GM23248 (cell line): ENCODE measurements around the gene VPS37B. TPM values are rescaled to one million over a fixed set of nuclear protein-coding genes. Genes with fewer than 3 reads are reported as not detected.

Source experiments
- DNase-seq: peaks from one replicate; pipeline ENCODE4 v3.0.0-alpha.2; 2015
- H2AFZ ChIP-seq: fragments of 200-600 bp; sonication (generic); 2 replicates; pipeline ENCODE4 v1.6.1; 2016; ENCODE audit warnings: antibody characterized with exemption
- H3F3A ChIP-seq: fragments of 200-600 bp; sonication (generic); 2 replicates; pipeline ENCODE4 v1.6.1; 2016; ENCODE audit warnings: mild to moderate bottlenecking, antibody characterized with exemption, mixed run types; ENCODE audit not compliant: insufficient read depth
- H3K27ac ChIP-seq: fragments of 200-600 bp; sonication (generic); 2 replicates; pipeline ENCODE4 v1.5.1; 2016; ENCODE audit warnings: mild to moderate bottlenecking
- H3K27me3 ChIP-seq: fragments of 200-600 bp; sonication (generic); replicated peaks from 2 replicates; pipeline ENCODE4 v1.6.1; 2016; ENCODE audit warnings: mild to moderate bottlenecking; ENCODE audit not compliant: insufficient read depth
- H3K36me3 ChIP-seq: fragments of 200-600 bp; sonication (generic); 2 replicates; pipeline ENCODE4 v1.6.1; 2016; ENCODE audit warnings: low read depth, mild to moderate bottlenecking
- H3K4me1 ChIP-seq: fragments of 200-600 bp; sonication (generic); 2 replicates; pipeline ENCODE4 v1.6.1; 2016; ENCODE audit warnings: mild to moderate bottlenecking; ENCODE audit not compliant: insufficient read depth
- H3K4me2 ChIP-seq: fragments of 200-600 bp; sonication (generic); one replicate; pipeline ENCODE4 v1.6.1; 2016; ENCODE audit warnings: mild to moderate bottlenecking; ENCODE audit not compliant: unreplicated experiment
- H3K4me3 ChIP-seq: fragments of 200-600 bp; sonication (generic); 2 replicates; pipeline ENCODE4 v1.5.1; 2016; ENCODE audit warnings: mild to moderate bottlenecking
- H3K79me2 ChIP-seq: fragments of 200-600 bp; sonication (generic); 2 replicates; pipeline ENCODE4 v1.6.1; 2016; ENCODE audit warnings: mild to moderate bottlenecking; ENCODE audit not compliant: insufficient read depth
- H3K9ac ChIP-seq: fragments of 200-600 bp; sonication (generic); 2 replicates; pipeline ENCODE4 v1.6.1; 2016; ENCODE audit warnings: mild to moderate bottlenecking
- H3K9me2 ChIP-seq: fragments of 200-600 bp; sonication (generic); 2 replicates; pipeline ENCODE4 v1.6.1; 2016; ENCODE audit warnings: mixed run types, mild to moderate bottlenecking, moderate library complexity; ENCODE audit not compliant: insufficient read depth
- H3K9me3 ChIP-seq: fragments of 200-600 bp; sonication (generic); one replicate; pipeline ENCODE4 v1.6.1; 2017; ENCODE audit warnings: low read depth
- H4K20me1 ChIP-seq: fragments of 200-600 bp; sonication (generic); 2 replicates; pipeline ENCODE4 v1.6.0; 2016; ENCODE audit not compliant: insufficient read depth
- EZH2 ChIP-seq: fragments of 200-600 bp; sonication (generic); IDR thresholded peaks from 2 replicates; pipeline ENCODE4 v1.6.1; 2018; ENCODE audit warnings: antibody characterized with exemption, mild to moderate bottlenecking; ENCODE audit not compliant: insufficient read depth, poor library complexity, severe bottlenecking
- EZH2phosphoT487 ChIP-seq: fragments of 200-600 bp; sonication (generic); IDR thresholded peaks from 2 replicates; pipeline ENCODE4 v1.6.1; 2018; ENCODE audit warnings: antibody characterized with exemption, moderate library complexity, mild to moderate bottlenecking, low read depth; ENCODE audit not compliant: insufficient read depth
- WGBS, 2 experiments: methylation state at CpG; one replicate each; pipeline ENCODE4 v1.1.6; 2015 to 2017; ENCODE audit warnings: low lambda C conversion rate in 2 of 2, low coverage in 1 of 2; ENCODE audit errors: missing lambda C conversion rate in 2 of 2; 5-methylcytosine and 5-hydroxymethylcytosine counted together
- in situ Hi-C: fragments of 300-500 bp; cut with MboI; formaldehyde crosslinking; loops from 2 replicates; pipeline ENCODE4 v1.15.0; 2020
- polyA plus RNA-seq: library from polyadenylated mRNA; unstranded; fragments of >200 nt; fragmentation: Nextera tagmentation; extraction: Ambion mirVana; gene quantifications from 2 replicates; pipeline ENCODE4 v1.2.1, GENCODE V29; 2016
- total RNA-seq: library from RNA; depleted of rRNA; stranded (reverse); fragments of >200 nt; shearing (Covaris generic); gene quantifications from 2 replicates; pipeline ENCODE4 v1.2.3, GENCODE V29; 2014

VPS37B gene
- total and polyA plus RNA-seq, 2 experiments from 2014 or later: 19.1 to 31.3 TPM

DNA sequence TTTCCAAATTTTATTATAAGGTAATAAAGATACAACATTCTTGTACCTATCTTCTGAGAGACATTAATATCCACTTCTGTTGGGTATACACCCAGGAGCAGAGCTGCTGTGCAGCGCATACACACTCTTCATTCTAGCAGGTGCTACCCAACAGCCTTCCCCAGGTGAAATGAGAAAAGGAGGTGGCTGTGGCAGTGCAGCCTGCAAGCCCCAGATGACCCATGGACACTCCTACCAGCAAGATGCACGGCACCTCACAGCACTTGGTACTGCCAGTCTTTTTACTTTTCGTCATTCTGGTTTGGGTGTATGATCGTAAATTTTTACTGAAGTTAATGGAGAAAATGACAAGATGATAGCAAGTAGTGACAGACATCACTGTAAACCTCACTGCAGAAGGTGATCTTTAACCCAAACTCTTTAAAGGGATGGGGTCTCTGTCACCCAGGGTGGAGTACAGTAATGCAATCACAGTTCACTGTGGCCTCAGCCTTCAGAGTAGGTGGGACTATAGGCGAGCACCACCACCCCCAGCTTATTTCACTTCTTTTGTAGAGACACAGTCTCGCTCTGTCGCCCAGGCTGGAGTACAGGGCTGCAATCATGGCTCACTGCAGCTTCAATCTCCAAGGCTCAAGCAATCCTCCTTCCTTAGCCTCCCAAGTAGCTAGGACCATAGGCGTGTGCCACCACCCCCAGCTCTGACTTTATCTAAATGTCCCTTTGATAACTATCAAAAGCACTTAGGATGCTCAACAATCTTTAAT is 26.5 kb downstream of the VPS37B start:
- peaks cover 21% of the 10 kb centered on the region for H3K4me1 ChIP-seq
- in situ Hi-C loops: loop anchor here (25.0 kb wide), 1 partner anchor 368 kb away; the partner anchor contains the start of genes MPHOSPH9 and MTRFR
- H3K27me3 ChIP-seq: no peaks in the 10 kb centered on the region
- 97 to 99% methylated on average over 8 of the region's 8 CpGs for WGBS, 2 experiments
- no peaks in the 10 kb centered on the region for H4K20me1 ChIP-seq
- H3K4me2 ChIP-seq: no peak overlapping the region
- peaks cover 25% of the 10 kb centered on the region; the same call in 1 of the 2 replicates for H3K36me3 ChIP-seq
- no peak overlapping the region for H3K4me3 ChIP-seq
- no peaks in the 10 kb centered on the region for H3K9me3 ChIP-seq
- no peak overlapping the region for H3K9ac ChIP-seq
- H2AFZ ChIP-seq: no peak overlapping the region
- peaks cover 32% of the 10 kb centered on the region for H3F3A ChIP-seq
- no peak overlapping the region for H3K27ac ChIP-seq
- H3K9me2 ChIP-seq: no peaks in the 10 kb centered on the region
- no peak for TF ChIP-seq EZH2phosphoT487
- no peak for TF ChIP-seq EZH2
- peaks cover 55% of the 10 kb centered on the region for H3K79me2 ChIP-seq
- no peak for DNase-seq

GRCh38 chr12:122868471-122869177 is 27.3 kb downstream of the VPS37B start:
- Histone ChIP-seq H3K9ac (no peak overlapping the region), H3K9me3 (no peaks in the 10 kb centered on the region), H3K9me2 (no peaks in the 10 kb centered on the region), H3F3A (peaks cover 35% of the 10 kb centered on the region), H3K36me3 (peaks cover 25% of the 10 kb centered on the region; the same call in 1 of the 2 replicates), H3K27me3 (no peaks in the 10 kb centered on the region), H2AFZ (no peak overlapping the region), H3K79me2 (peaks cover 47% of the 10 kb centered on the region), H3K4me1 (peaks cover 21% of the 10 kb centered on the region), H3K4me2 (no peak overlapping the region), H3K27ac (no peak overlapping the region), H4K20me1 (no peaks in the 10 kb centered on the region), H3K4me3 (no peak overlapping the region)
- WGBS, 2 experiments: 96 to 97% methylated on average over 13 of the region's 13 CpGs
- TF ChIP-seq EZH2phosphoT487 (no peak), EZH2 (no peak)
- DNase-seq: no peak
- in situ Hi-C loops: loop anchor here (25.0 kb wide), 1 partner anchor 369 kb away; the partner anchor contains the start of genes MPHOSPH9 and MTRFR

DNA sequence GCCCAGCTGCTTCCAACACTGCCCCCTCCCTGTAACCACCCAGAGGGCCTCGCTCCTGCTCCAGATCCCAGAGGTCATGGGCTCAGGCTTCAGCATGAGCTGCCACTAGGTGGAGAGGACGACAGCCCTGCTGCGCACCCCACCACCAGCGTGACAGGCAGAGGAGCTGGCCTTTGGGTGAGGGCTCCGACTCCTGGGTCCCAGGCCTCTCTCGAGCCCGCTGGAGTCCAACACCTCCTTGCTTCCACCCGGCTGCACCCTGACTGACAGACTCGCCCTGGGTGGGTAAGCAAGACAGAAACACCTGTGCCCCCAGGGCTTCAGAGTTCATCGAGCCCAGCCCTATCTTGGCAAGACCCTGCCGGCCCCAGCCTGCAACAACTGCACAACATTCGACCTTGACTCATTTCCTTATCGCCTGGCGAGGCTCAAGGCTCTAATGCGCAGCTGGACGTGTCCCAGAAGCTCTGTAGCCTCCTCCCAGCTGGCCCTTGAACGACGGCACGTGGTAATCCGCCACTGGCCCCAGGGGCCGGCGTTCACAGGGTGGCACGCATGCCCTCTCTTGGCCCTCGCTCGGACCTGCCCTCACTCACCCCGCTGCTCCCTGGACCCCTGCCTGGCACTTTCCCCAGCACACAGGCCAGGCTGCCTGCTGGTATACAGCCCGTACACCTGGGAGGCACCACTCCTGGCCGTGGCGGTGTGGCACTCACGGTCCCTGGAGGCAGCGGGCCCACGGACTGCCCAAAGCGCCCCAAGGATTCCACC is 28.0 kb downstream of the VPS37B start:
- Histone ChIP-seq H3K9me2 (no peaks in the 10 kb centered on the region), H2AFZ (no peak overlapping the region), H3K9me3 (no peaks in the 10 kb centered on the region), H3F3A (peaks cover 27% of the 10 kb centered on the region), H3K36me3 (peaks cover 25% of the 10 kb centered on the region; the same call in 1 of the 2 replicates), H3K79me2 (peaks cover 40% of the 10 kb centered on the region), H3K27ac (no peak overlapping the region), H3K4me3 (no peak overlapping the region), H3K27me3 (no peaks in the 10 kb centered on the region), H4K20me1 (no peaks in the 10 kb centered on the region), H3K4me1 (peaks cover 20% of the 10 kb centered on the region), H3K9ac (no peak overlapping the region), H3K4me2 (no peak overlapping the region)
- DNase-seq: no peak
- in situ Hi-C loops: loop anchor here (25.0 kb wide), 1 partner anchor 369 kb away; the partner anchor contains the start of genes MPHOSPH9 and MTRFR
- 88 to 89% methylated on average over 33 of the region's 33 CpGs for WGBS, 2 experiments
- no peak for TF ChIP-seq EZH2
- no peak for TF ChIP-seq EZH2phosphoT487

GRCh38 chr12:122866950-122867607 is 28.8 kb downstream of the VPS37B start:
- 92 to 95% methylated on average over 17 to 36 of the region's 36 CpGs for WGBS, 2 experiments
- H3K79me2 ChIP-seq: peaks cover 32% of the 10 kb centered on the region

More at GRCh38 chr12:122866950-122867607, 28.8 kb downstream of the VPS37B start:
- H3K27ac ChIP-seq: no peak overlapping the region
- peaks cover 12% of the 10 kb centered on the region for H3K4me1 ChIP-seq
- no peaks in the 10 kb centered on the region for H4K20me1 ChIP-seq
- TF ChIP-seq EZH2phosphoT487 (no peak), EZH2 (no peak)
- no peaks in the 10 kb centered on the region for H3K9me3 ChIP-seq
- H3K9ac ChIP-seq: no peak overlapping the region
- peaks cover 25% of the 10 kb centered on the region; the same call in 1 of the 2 replicates for H3K36me3 ChIP-seq
- H2AFZ ChIP-seq: no peak overlapping the region
- H3K9me2 ChIP-seq: no peaks in the 10 kb centered on the region
- no peak overlapping the region for H3K4me3 ChIP-seq
- H3K27me3 ChIP-seq: no peaks in the 10 kb centered on the region
- peaks cover 19% of the 10 kb centered on the region; the same call in 1 of the 2 replicates for H3F3A ChIP-seq
- in situ Hi-C loops: loop anchor here (25.0 kb wide), 1 partner anchor 370 kb away; the partner anchor contains the start of genes MPHOSPH9 and MTRFR
- DNase-seq: no peak
- no peak overlapping the region for H3K4me2 ChIP-seq
